ENCODE results near the gene UBAP2.

- TF ChIP-seq POLR2AphosphoS5 (IDR thresholded peaks at IDR 0.05) (no peak), POLR2A (IDR thresholded peaks at IDR 0.05) (no peak)
- TF ChIP-seq, protein P1, sequence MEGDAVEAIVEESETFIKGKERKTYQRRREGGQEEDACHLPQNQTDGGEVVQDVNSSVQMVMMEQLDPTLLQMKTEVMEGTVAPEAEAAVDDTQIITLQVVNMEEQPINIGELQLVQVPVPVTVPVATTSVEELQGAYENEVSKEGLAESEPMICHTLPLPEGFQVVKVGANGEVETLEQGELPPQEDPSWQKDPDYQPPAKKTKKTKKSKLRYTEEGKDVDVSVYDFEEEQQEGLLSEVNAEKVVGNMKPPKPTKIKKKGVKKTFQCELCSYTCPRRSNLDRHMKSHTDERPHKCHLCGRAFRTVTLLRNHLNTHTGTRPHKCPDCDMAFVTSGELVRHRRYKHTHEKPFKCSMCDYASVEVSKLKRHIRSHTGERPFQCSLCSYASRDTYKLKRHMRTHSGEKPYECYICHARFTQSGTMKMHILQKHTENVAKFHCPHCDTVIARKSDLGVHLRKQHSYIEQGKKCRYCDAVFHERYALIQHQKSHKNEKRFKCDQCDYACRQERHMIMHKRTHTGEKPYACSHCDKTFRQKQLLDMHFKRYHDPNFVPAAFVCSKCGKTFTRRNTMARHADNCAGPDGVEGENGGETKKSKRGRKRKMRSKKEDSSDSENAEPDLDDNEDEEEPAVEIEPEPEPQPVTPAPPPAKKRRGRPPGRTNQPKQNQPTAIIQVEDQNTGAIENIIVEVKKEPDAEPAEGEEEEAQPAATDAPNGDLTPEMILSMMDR (IDR thresholded peaks at IDR 0.05): no peak
These were observed 44.9 kb upstream of the UBAP2 start for GRCh38 chr9:34093578-34093977.

All from prostate gland (tissue), 2 donors.